Amygdala (tissue), 56 donors: ENCODE measurements around the gene PHACTR3.
A peak's percentile ranks its signal among the peaks of the same experiment; 100 is the strongest.

ENCODE experiments used
- DNase-seq, 56 donors: peaks; one replicate each; lab custom pipeline; 2025; lab: John Stamatoyannopoulos, UW

The PHACTR3 gene

GRCh38 chr20:59723607-59724456 is 119.5 kb downstream of the PHACTR3 start:
- no peak for DNase-seq

DNA sequence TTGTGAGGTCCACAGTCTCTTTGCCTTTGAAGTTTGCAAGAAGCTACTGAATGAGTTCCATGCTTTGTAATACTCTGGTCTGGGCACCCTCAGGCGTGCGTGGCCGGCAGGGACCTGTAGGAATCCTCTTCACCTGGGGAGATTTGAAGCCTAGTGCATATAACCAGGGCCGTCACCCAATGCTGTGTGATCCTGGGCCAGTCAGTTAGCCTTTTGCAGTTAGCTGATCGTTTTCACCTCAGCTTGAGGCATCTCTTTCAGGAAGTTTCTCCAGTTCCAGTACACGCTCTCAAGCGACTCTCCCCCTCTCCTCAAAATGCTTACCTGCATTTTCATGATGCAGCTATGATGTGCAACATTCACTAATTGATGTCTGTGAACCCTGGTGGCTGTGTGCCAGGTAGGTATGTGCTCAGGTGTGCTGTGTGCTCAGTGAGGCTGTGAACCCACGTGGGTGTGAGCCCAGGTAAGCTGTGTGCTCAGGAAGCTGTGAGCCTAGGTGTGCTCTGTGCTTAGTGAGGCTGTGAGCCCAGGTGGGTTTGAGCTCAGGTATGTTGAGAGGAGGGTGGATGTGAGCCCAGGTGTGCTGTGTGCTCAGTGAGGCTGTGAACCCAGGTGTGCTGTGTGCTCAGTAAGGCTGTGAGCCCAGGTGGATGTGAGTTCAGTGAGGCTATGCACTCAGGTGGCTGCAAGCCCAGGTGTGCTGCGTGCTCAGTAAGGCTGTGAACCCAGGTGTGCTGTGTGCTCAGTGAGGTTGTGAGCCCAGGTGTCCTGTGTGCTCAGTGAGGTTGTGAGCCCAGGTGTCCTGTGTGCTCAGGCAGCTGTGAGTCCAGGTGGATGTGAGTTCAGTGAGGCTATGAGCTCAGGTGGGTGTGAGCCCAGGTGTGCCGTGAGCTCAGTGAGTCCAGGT is 120.4 kb downstream of the PHACTR3 start:
- DNase-seq: no peak

DNA sequence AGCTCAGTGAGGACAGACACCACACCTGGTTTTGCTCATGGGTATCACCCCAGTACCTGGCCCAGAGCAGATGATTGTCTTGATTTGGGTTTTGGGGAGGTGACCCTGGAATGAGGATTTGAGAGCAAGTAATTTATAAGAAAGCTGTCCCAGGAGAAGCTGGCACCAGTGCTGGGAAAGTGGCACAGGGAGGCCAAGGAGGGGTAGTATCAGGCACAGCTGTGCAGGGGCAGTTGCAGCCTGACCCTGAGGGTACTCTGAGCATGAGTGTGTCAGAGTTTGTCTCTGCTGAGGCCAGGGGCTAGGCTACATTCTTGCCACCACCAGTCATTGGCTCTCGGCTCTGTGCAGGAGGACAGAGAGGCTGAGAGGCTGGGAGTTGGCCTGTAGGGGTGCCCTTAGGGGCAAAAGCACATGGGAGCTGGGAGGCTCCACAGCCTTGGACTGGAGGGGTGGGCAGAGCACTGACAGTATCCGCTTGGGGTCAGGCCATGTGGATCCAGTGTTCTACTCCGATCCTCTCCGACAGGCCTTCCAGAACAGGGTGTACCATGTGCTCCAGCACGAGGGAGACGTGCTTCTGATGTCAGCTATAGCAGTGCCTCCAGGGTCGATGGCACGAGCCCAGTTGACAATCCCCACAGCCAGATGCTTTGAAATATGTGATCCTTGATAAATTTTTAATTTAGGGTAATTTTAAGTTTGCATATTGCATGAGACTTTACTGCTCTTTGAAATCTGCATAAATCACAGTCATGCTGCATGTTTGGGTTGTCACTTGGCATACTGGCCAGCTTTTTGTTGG is 121.3 kb downstream of the PHACTR3 start:
- no peak for DNase-seq

- no peak for DNase-seq
Observed at GRCh38 chr20:59726281-59726595, 121.9 kb downstream of the PHACTR3 start.

GRCh38 chr20:59728722-59729430 is 124.5 kb downstream of the PHACTR3 start:
- no peak for DNase-seq

DNA sequence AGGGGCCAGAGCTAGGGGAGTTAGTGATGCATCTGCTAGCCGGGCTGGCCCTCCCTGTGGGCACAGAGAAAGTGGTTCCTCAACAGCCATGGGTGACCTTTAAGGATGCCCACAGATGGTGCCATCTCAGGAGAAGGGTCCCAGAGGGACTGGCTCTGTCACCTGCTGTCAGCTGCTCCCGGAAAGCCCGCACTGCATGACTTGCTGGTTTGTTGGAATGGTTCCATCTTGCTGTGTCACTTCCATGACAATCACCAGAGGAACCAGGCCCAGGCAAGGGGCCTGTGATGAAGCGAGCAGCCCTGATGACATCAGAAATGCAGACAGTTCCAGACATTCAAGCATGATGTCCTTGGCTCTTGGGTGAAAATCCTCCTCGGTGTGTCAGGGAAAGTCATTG is 125.2 kb downstream of the PHACTR3 start:
- peak in 2 of 56 donors; percentile 33 to 44 for DNase-seq

GRCh38 chr20:59730722-59731121 is 126.4 kb downstream of the PHACTR3 start:
- DNase-seq: no peak

DNA sequence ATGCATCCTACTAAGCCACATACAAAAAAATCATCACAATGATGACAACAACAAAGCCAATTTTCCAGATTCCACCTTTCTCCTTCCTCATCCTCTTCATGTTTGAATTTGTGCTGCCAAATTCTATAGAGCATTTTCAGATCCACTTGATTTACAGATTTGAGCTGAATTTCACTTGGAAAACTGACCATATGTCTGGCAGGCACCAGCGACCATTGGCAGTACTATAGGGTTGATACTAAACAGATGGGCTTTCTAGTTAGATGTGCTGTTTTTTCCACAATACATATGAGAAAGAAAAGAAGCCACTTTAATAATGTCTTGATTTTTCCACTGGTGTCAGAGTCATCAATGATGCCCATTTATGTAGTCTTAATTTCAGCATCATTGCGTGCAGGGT is 127.0 kb downstream of the PHACTR3 start:
- DNase-seq: no peak

- no peak for DNase-seq
Observed at GRCh38 chr20:59733351-59733750, 129.0 kb downstream of the PHACTR3 start.

DNA sequence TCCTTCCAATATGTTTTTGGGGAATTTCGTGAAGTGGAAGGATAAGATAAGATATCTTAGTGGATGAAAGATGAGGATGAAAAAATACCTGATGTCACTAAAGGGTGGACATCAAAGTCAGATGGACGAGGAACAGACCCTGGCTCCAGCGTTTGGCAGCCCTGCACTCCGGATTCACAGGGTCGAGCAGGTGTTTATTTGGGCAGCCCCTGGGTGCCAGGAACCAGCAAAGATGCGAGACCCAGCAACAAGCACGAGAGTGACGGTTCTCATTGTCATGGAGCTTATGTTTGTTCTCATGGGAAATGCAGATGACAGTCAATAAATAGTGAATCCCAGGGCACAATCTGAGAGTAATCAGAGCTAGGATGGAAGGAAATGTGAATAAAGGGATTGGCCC is 131.1 kb downstream of the PHACTR3 start:
- DNase-seq: no peak

DNA sequence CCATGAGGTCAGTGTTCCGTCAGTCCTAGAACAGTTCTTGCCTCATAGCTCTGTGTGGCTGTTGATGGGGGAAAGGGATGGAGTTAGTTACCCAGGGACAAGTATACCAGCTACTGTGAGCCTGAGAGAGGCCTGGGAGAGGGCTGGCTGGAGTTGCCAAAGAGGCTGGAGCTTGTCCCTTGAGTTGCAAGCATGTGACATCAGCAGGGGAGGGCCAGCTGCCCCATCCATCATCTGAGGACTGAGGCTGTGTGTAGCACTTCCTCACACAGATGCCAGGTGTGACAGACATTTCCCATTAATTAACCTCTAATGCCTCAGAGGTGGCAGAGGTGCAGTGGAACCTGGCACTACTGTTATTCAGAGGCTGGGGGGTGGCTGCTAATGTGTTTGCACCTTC is 131.6 kb downstream of the PHACTR3 start:
- peak in 19 of 56 donors; percentile 14 to 61 (median 36) for DNase-seq

GRCh38 chr20:59736366-59736765 is 132.0 kb downstream of the PHACTR3 start:
- peak in 1 of 56 donors; percentile 42 for DNase-seq

DNA sequence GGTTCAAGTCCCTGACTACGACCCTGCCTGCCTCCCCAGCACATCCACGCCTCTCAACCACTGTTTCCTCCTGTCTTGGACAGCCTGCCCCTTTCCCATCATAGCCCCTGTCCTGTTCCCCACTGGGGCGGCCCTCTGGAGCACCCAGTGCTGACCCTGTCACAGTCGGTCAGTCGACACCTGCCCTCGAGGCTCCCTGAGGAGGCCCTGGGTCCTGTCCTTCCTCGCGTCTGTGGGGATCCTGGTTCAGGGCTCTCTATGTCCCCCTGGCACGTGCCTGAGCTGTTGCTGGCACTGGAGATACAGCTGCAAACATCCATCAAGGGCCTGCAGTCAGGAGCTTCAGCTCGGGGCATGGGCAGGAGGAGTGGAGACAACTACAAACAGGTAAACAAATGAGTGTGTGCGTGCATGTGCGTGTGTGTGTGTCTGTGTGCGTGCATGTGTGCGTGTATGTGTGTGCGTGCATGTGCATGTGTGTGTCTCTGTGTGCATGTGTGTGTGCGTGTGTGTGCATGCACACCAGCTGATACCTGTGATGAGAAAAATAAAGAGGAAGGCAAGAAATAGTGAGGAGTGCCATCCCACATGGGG is 132.8 kb downstream of the PHACTR3 start:
- no peak for DNase-seq

GRCh38 chr20:59737816-59738215 is 133.5 kb downstream of the PHACTR3 start:
- DNase-seq: no peak

DNA sequence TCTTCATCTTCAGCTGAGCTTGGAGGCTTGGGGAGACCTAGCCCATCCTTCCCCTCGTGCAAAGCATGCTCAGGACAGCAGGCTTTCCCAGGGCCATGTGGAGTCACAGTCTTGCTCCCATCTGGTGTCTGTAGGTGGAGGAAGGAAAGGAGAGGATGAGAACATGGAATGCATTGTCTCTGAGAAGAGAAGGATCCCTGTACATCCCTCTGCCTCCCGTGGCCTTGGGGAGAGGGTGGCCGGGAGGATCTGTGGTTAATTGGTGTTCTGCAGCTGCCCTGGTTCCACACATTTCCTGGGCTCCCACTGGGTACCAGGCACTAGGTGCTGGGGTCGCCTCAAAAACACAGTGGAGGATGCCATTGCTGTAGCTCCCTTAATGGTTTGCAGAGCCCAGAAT is 134.5 kb downstream of the PHACTR3 start:
- DNase-seq: no peak

DNA sequence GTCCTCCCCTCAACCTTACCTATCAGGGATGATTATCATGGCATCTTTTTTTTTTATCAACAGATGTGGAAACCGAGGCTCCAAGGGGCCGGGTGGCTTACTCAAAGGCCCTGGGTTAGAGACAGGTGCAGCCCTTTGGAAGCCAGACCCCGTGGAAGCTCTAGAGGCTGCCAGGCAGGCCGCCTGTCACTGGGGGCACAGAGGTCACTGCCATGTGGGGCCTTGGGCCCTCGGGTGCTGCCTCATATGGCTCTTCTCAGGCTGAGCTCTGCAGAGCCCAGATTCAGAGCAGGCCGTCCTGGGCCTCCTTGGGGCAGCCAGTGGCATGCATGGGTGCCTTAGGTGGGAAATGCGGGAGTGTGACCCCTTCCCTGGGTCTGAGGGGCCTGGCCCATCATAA is 136.3 kb downstream of the PHACTR3 start:
- no peak for DNase-seq

DNA sequence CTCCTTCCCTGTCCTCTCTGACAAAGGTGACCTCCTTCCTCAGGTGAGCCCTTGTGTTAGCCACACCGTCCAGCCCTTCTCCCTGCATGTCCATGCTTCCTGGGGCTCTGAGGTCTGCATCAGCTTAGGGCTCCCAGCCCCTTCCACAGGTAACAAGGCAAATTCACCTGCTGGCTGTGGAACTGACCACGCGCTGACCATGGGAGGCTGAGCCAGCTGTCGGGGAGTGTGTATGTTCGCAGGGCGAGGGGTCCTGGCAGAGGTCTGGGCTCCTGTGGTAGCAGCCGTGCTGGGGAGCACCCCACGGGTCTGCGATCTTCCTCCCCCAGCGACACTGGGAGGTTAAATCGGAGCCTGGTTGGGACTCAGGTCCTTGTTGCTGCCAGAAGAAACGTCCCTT is 136.7 kb downstream of the PHACTR3 start:
- no peak for DNase-seq

GRCh38 chr20:59742351-59743095 is 138.2 kb downstream of the PHACTR3 start:
- DNase-seq: no peak

- DNase-seq: no peak
Observed at GRCh38 chr20:59743308-59743707, 139.0 kb downstream of the PHACTR3 start.
